Ovary (tissue), 3 donors: ENCODE results near the gene TSPOAP1.

ENCODE experiments used
- CTCF ChIP-seq, 3 donors: fragments of 450-650 bp in 2 of 3; fragments of 200-600 bp in 1 of 3; IDR thresholded peaks; one replicate each; pipeline versions ENCODE4 v1.5.1 to v1.8.0; 2016 to 2022; ENCODE audit warnings: antibody characterized with exemption in 3 of 3, mild to moderate bottlenecking in 1 of 3
- EP300 ChIP-seq: sonication (generic); formaldehyde crosslinking; IDR thresholded peaks from one replicate; pipeline ENCODE4 v1.6.1; 2017; ENCODE audit warnings: antibody characterized with exemption
- POLR2A ChIP-seq: fragments of 450-650 bp; IDR thresholded peaks from one replicate; pipeline ENCODE4 v1.6.1; 2017; ENCODE audit warnings: antibody characterized with exemption, mild to moderate bottlenecking, moderate library complexity
- donor health status: DM: no; HTN: no; CAD: no.

- TF ChIP-seq POLR2A (no peak), CTCF (IDR thresholded peaks at IDR 0.05) (no peak), EP300 (no peak)
Measured at GRCh38 chr17:58348038-58348437, 19.4 kb upstream of the TSPOAP1 start.
